Heart left ventricle (tissue), 16 donors: ENCODE measurements around the gene NSD2. TPM values are rescaled to one million over a fixed set of nuclear protein-coding genes. Genes with fewer than 3 reads are reported as not detected.

Experiments
- ATAC-seq, 4 donors: fragments of 200-7000 bp; cut with Tn5 transposase; one replicate each; pipeline ENCODE4 v1.9.1; 2020 to 2022; ENCODE audit warnings: moderate library complexity in 4 of 4, mild to moderate bottlenecking in 3 of 4, moderate number of reproducible peaks in 1 of 4
- DNase-seq, 5 donors: peaks; one replicate each; pipeline ENCODE4 v3.0.0-alpha.2; 2020
- H3K27ac ChIP-seq, 12 donors: fragments of 200-600 bp; sonication (generic) in 4 of 12; one replicate each; pipeline versions ENCODE4 v1.5.0 to v1.8.0; 2016 to 2022; ENCODE audit warnings: mild to moderate bottlenecking in 2 of 12
- H3K27me3 ChIP-seq, 9 donors: fragments of 200-600 bp; sonication (generic) in 2 of 9; one replicate each; pipeline versions ENCODE4 v1.5.1 to v1.8.0; 2016 to 2022; ENCODE audit warnings: mild to moderate bottlenecking in 3 of 9
- H3K36me3 ChIP-seq, 9 donors: fragments of 200-600 bp; sonication (generic) in 2 of 9; one replicate each; pipeline versions ENCODE4 v1.5.0 to v1.8.0; 2018 to 2022; ENCODE audit warnings: mild to moderate bottlenecking in 2 of 9
- H3K4me1 ChIP-seq, 12 donors: fragments of 200-600 bp; sonication (generic) in 4 of 12; one replicate each; pipeline versions ENCODE4 v1.5.0 to v1.8.0; 2016 to 2022; ENCODE audit warnings: mild to moderate bottlenecking in 3 of 12
- H3K4me3 ChIP-seq, 12 donors: fragments of 200-600 bp; sonication (generic) in 4 of 12; one replicate each; pipeline versions ENCODE4 v1.5.0 to v1.8.0; 2017 to 2022; ENCODE audit warnings: mild to moderate bottlenecking in 9 of 12, moderate library complexity in 4 of 12
- H3K9me3 ChIP-seq, 12 donors: fragments of 200-600 bp; sonication (generic) in 4 of 12; one replicate each; pipeline versions ENCODE4 v1.5.0 to v1.8.0; 2016 to 2022; ENCODE audit warnings: mild to moderate bottlenecking in 1 of 12
- POLR2A ChIP-seq, 2 donors: fragments of 450-650 bp; IDR thresholded peaks; one replicate each; pipeline ENCODE4 v1.6.1; 2017; ENCODE audit warnings: antibody characterized with exemption in 2 of 2, mild to moderate bottlenecking in 2 of 2, moderate library complexity in 2 of 2
- WGBS, 4 donors: extraction: QIAGEN DNeasy Blood & Tissue Kit in 2 of 4; methylation state at CpG; one replicate each; pipeline versions ENCODE4 v1.1.5 to v1.1.7; 2013 to 2018; 5-methylcytosine and 5-hydroxymethylcytosine counted together
- intact Hi-C, 10 donors: fragments of 100-400 bp; cut with DNase I; formaldehyde crosslinking; loops; one replicate each; pipeline versions ENCODE4 v1.11.1 to v1.14.2; 2022
- polyA plus RNA-seq, 2 donors: library from polyadenylated mRNA; stranded (reverse); fragments of 200-250 nt; gene quantifications; one replicate each; pipeline ENCODE4 v1.2.3, GENCODE V29; 2013
- total RNA-seq, 9 donors: library from RNA; depleted of rRNA in 2 of 9; stranded (reverse); fragments of >200 nt in 2 of 9; fragmentation: NEBNext Ultra II Directional in 3 of 9; extraction: Animal tissue kit (Norgen Biotek cat#: 25700) in 3 of 9; gene quantifications; one replicate each; pipeline versions ENCODE4 v1.1.0 to v1.2.4, GENCODE V29; 2016 to 2023
- TF ChIP-seq, protein P1 (sequence below), 12 donors: fragments of 200-600 bp; sonication (generic) in 4 of 12; IDR thresholded peaks; one replicate each; pipeline versions ENCODE4 v1.5.0 to v1.8.0; 2018 to 2022; ENCODE audit warnings: antibody characterized with exemption in 12 of 12, mild to moderate bottlenecking in 5 of 12
- donor health status: ischemic (EF 13 %, LVEDD 7.1; RV severe dilation, severe dysfunction).
- donor health status: healthy with polysubstance abuse.
- donor health status: DM: no; HTN: yes; CAD: no.
- donor health status: DM: no; HTN: no; CAD: no.
- donor health status: ischemic (EF 25% LVEDD 6.9; RV normal size, moderate dysfunction).
- donor health status: ischemic (EF 25% LVEDD 5.7; RV mildly dilated, moderate dysfunction).
- donor health status: healthy.
- donor health status: DM: yes; HTN: yes; CAD: no.
- donor health status: ischemic (EF 35%, LVEDD 5.7; RV mildly dilated, moderate dysfunction).
- donor health status: nonischemic (EF 11% LVEDD 7.7; RV severe dilation, severe dysfunction).
- donor health status: DM: yes; HTN: yes; CAD: no.
- donor health status: PGD.
- donor health status: ischemic (EF 29% LVEDD 5.4; RV normal size, mild dysfunction).
- donor health status: nonischemic (EF 23%, LVEDD 6.1; RV moderate dilation, normal function).

NSD2 gene
- total and polyA plus RNA-seq, 11 donors: 11.4 to 63.3 (median 39.0) TPM

- ATAC-seq: no peak
These were observed 100.4 kb downstream of the NSD2 start for GRCh38 chr4:1971456-1972200.

GRCh38 chr4:1972414-1972813 is 101.2 kb downstream of the NSD2 start:
- Histone ChIP-seq H3K9me3 (no peaks in the 10 kb centered on the region), H3K36me3 (peaks cover 0 to 81% (median 51%) of the 10 kb centered on the region in 9 donors)

More at GRCh38 chr4:1971456-1972200, 100.4 kb downstream of the NSD2 start:
- intact Hi-C loops: no loop called here
- no peak overlapping the region for H3K4me3 ChIP-seq
- DNase-seq: no peak
- TF ChIP-seq POLR2A (IDR thresholded peaks at IDR 0.05): no peak
- TF ChIP-seq, protein P1, sequence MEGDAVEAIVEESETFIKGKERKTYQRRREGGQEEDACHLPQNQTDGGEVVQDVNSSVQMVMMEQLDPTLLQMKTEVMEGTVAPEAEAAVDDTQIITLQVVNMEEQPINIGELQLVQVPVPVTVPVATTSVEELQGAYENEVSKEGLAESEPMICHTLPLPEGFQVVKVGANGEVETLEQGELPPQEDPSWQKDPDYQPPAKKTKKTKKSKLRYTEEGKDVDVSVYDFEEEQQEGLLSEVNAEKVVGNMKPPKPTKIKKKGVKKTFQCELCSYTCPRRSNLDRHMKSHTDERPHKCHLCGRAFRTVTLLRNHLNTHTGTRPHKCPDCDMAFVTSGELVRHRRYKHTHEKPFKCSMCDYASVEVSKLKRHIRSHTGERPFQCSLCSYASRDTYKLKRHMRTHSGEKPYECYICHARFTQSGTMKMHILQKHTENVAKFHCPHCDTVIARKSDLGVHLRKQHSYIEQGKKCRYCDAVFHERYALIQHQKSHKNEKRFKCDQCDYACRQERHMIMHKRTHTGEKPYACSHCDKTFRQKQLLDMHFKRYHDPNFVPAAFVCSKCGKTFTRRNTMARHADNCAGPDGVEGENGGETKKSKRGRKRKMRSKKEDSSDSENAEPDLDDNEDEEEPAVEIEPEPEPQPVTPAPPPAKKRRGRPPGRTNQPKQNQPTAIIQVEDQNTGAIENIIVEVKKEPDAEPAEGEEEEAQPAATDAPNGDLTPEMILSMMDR (IDR thresholded peaks at IDR 0.05): no peak
- H3K36me3 ChIP-seq: peaks cover 0 to 74% (median 44%) of the 10 kb centered on the region in 9 donors
- H3K27me3 ChIP-seq: no peaks in the 10 kb centered on the region
- no peaks in the 10 kb centered on the region for H3K4me1 ChIP-seq
- WGBS, 4 donors: 92 to 96% (median 95%) methylated on average over 16 of the region's 16 CpGs
- H3K27ac ChIP-seq: no peak overlapping the region
- no peaks in the 10 kb centered on the region for H3K9me3 ChIP-seq

DNA sequence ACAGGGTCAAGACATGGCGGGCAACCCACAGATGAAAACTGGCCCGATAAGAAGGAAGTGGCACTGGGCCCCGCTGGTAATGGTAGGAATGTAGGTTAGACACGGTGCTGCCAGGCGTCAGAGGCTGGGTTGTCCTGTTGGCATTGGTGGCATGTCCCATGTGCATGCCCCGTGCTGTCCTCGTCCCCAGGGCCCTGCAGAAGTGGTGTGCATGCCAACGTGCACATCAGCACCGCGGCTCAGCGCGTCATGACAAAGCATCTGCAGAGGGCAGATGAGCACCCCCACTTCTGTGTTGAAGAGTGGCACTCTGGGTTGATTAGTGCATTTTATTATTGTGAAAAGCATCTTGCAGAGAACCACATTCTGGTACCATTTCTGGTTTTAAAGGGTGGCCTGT is 102.0 kb downstream of the NSD2 start:
- no peaks in the 10 kb centered on the region for H3K27me3 ChIP-seq
- H3K4me1 ChIP-seq: no peaks in the 10 kb centered on the region
- no peak overlapping the region for H3K27ac ChIP-seq
- DNase-seq (no peak), ATAC-seq (no peak)
- peaks cover 0 to 87% (median 56%) of the 10 kb centered on the region in 9 donors for H3K36me3 ChIP-seq
- no peaks in the 10 kb centered on the region for H3K9me3 ChIP-seq
- 92 to 95% (median 94%) methylated on average over 12 of the region's 12 CpGs for WGBS, 4 donors
- TF ChIP-seq POLR2A (IDR thresholded peaks at IDR 0.05): no peak
- TF ChIP-seq, protein P1 (IDR thresholded peaks at IDR 0.05): no peak
- intact Hi-C loops: no loop called here
- no peak overlapping the region for H3K4me3 ChIP-seq

More at GRCh38 chr4:1972414-1972813, 101.2 kb downstream of the NSD2 start:
- DNase-seq (no peak), ATAC-seq (peak in 1 of 4 donors; percentile 26)
- WGBS, 4 donors: 90 to 94% (median 93%) methylated on average over 10 of the region's 10 CpGs
- H3K4me1 ChIP-seq: no peaks in the 10 kb centered on the region
- intact Hi-C loops: no loop called here
- no peak overlapping the region for H3K27ac ChIP-seq
- no peaks in the 10 kb centered on the region for H3K27me3 ChIP-seq
- H3K4me3 ChIP-seq: no peak overlapping the region
- TF ChIP-seq, protein P1 (IDR thresholded peaks at IDR 0.05): no peak
- TF ChIP-seq POLR2A (IDR thresholded peaks at IDR 0.05): no peak

- ATAC-seq (no peak), DNase-seq (no peak)
- no peaks in the 10 kb centered on the region for H3K4me1 ChIP-seq
- no peak for TF ChIP-seq POLR2A (IDR thresholded peaks at IDR 0.05)
- TF ChIP-seq, protein P1 (IDR thresholded peaks at IDR 0.05): no peak
- no peak overlapping the region for H3K4me3 ChIP-seq
- no peak overlapping the region for H3K27ac ChIP-seq
- intact Hi-C loops: no loop called here
- H3K36me3 ChIP-seq: peaks cover 0 to 87% (median 59%) of the 10 kb centered on the region in 9 donors
- H3K9me3 ChIP-seq: no peaks in the 10 kb centered on the region
- no peaks in the 10 kb centered on the region for H3K27me3 ChIP-seq
- 90 to 93% (median 92%) methylated on average over 18 of the region's 18 CpGs for WGBS, 4 donors
These were observed 102.5 kb downstream of the NSD2 start for GRCh38 chr4:1973661-1974060.
